ENCODE data around the gene C4orf50.

DNA sequence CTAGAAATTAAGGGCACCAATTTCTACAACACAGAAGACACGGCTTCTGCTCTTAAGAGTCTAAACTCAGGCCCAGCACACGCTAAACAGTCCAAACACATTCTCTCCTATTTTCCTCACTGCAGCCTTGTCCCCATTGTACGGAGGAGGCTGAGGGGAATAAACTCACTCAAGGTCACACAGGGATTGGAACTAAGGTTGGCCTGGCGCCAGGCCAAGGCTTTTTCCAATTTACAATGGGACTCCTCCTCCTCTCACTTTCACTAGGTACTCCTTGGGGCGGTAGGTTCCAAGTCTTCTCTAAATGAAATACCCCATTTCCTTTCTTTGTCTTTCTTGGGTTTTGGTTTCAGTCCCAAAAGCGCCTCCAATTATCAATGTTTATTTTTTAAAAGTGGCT is 76.6 kb downstream of the C4orf50 start:
- TF ChIP-seq POLR2A (IDR thresholded peaks at IDR 0.05) (no peak), CTCF (IDR thresholded peaks at IDR 0.05) (no peak)

Data from tibial nerve (tissue), 3 donors.